Iris pigment epithelial cell (primary cell): Measurements from ENCODE around the gene FBLN5.
"Not testable (repeated sequence)": the region's sequence is repeated elsewhere in the genome, so short reads cannot be mapped to it uniquely, and the experiment has no call there.

ENCODE experiments used
- DNase-seq: peaks from one replicate; pipeline ENCODE4 v3.0.0-alpha.2; 2011; ENCODE audit warnings: low read depth

The FBLN5 gene

GRCh38 chr14:91884664-91885063, 62.8 kb downstream of the FBLN5 start:
- DNase-seq, result no peak

GRCh38 chr14:91883753-91884152, 63.7 kb downstream of the FBLN5 start:
- no peak for DNase-seq

- no peak for DNase-seq
Measured at GRCh38 chr14:91882776-91883175, 64.7 kb downstream of the FBLN5 start.

GRCh38 chr14:91882369-91882768, 65.1 kb downstream of the FBLN5 start:
- no peak for DNase-seq

GRCh38 chr14:91879196-91879595, 68.3 kb downstream of the FBLN5 start:
- DNase-seq, result no peak

- no peak for DNase-seq
Measured at GRCh38 chr14:91878274-91878673, 69.2 kb downstream of the FBLN5 start.

- no peak for DNase-seq
Measured at GRCh38 chr14:91877376-91877915, 70.0 kb downstream of the FBLN5 start.

- no peak for DNase-seq
Measured at GRCh38 chr14:91876492-91876891, 71.0 kb downstream of the FBLN5 start.

- DNase-seq, result no peak
Measured at GRCh38 chr14:91875525-91876286, 71.8 kb downstream of the FBLN5 start.

- peak; percentile 70 for DNase-seq
Measured at GRCh38 chr14:91873471-91874415, 73.8 kb downstream of the FBLN5 start.

GRCh38 chr14:91872517-91873470, 74.7 kb downstream of the FBLN5 start:
- peak; percentile 85 for DNase-seq

- peak; percentile 51 for DNase-seq
Measured at GRCh38 chr14:91872011-91872501, 75.4 kb downstream of the FBLN5 start.

GRCh38 chr14:91871401-91871800, 76.1 kb downstream of the FBLN5 start:
- DNase-seq, result not testable (repeated sequence)

- DNase-seq, result no peak
Measured at GRCh38 chr14:91870890-91871289, 76.6 kb downstream of the FBLN5 start.

GRCh38 chr14:91870001-91870400, 77.5 kb downstream of the FBLN5 start:
- DNase-seq, result no peak

GRCh38 chr14:91869556-91869955, 77.9 kb downstream of the FBLN5 start:
- DNase-seq, result peak; percentile 62

- no peak for DNase-seq
Measured at GRCh38 chr14:91867316-91867988, 80.0 kb downstream of the FBLN5 start, which contains the start of gene TC2N. Gene TC2N, minus strand, starts transcription at chr14:91867536. Its CDS starts 53,767 bp downstream, at chr14:91813769.

- no peak for DNase-seq
Measured at GRCh38 chr14:91866511-91867295, 80.8 kb downstream of the FBLN5 start.

GRCh38 chr14:91866061-91866460, 81.4 kb downstream of the FBLN5 start:
- DNase-seq, result peak; percentile 72

- DNase-seq, result no peak
Measured at GRCh38 chr14:91862417-91862816, 85.1 kb downstream of the FBLN5 start.
